Stimulated activated CD4-positive, alpha-beta T cell treated with anti-CD3 and anti-CD28 coated beads, Interleukin-12 subunit alpha, Interleukin-12 subunit beta, amount 100 ng/mL, for 24 hours (primary cell): Measurements from ENCODE around the gene ZBED1.
"Not testable (repeated sequence)": the region's sequence is repeated elsewhere in the genome, so short reads cannot be mapped to it uniquely, and the experiment has no call there.

Source experiments
- DNase-seq, 2 experiments: peaks; one replicate each; pipeline ENCODE4 v3.0.0-alpha.2; 2020; ENCODE audit warnings: low read depth in 2 of 2

ZBED1 gene

DNA sequence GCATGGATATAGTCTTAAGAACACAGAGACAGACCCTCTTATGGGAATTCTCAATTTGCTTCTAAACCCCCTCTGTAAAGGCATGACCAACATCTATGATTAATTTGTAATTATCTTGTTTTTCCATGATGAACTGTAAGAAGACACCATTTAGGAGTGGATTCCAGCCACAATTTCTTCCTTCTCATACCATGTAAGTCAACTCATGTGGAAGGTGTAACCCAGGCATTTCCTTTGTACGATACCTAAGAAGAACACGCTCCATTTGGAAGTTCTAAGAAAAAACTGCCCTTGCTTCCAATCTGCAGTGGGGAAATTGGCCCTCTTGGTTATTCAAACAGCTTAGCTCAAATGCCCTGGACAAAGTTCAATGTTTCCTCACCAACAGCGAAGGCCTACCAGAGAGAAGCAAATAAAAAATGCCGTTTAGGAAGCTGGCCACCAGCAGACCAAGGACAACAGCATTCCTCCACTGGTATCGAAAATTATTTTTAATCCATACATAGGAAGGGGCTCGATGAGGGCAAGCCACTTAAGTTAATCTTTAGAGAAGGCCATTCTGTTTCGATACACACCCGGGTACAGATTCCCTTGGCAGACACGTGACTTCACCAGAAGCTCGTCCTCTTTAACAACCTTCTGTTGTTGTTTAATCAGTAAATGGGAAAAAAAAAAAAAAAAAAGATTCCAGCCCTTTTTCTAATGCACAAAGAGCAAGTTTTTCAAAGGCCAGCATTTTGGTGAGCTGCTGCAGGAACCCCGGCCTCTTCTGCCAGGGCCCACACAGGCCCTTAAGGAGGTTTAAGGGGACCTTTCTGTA is 2.6 kb downstream of the ZBED1 start:
- DNase-seq, result no peak

DNA sequence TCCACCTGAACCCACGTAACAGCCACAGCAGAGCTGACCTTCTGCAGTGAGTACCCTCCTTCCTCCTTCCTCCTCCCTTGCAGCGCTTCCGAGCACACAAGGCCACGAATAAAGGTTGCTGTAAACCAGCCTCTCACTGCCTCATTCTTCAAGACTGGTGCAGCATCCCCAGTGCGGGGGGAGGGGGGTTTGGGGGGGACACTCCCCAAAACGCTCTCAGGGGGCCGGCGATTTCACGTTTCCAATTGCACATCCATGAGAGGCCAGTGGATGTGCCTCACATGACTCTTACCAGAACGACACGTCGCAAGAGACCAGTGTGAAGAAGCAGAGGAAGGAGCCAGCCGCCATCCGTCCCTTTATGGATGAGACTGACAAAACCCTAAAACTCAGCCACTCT is 5.2 kb downstream of the ZBED1 start:
- no peak for DNase-seq

DNA sequence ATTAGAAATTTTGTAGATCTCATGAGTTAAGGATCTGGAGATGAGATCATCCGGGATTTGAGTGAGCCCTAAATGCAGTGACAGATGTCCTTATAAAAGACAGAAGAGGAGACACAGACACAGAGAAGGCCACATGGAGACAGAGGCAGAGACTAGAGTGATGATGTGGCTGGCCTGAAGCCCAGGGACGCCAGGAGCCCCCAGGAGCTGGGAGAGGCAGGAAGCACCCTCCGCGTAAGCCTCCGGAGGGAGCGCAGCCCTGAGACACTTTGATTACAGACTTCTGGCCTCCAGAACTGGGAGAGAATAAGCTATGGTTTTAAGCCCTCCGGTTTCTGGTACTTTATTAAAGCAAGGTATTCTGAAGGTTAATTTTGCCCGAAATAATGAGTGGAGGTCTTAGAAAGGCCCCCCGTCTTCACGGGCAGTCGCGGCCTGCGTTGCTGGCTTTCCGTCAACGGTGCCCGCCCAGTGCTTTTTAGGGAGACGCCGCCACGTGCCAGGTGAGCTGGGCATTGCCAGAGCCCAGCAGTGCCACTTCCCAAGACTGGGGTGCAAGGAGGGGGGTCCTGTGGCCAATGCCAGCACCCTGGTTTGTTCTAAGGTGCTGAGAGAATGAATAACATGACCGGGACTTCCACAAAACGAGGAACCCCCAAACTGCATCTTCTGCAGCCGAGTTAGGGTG is 8.1 kb downstream of the ZBED1 start:
- no peak for DNase-seq

DNA sequence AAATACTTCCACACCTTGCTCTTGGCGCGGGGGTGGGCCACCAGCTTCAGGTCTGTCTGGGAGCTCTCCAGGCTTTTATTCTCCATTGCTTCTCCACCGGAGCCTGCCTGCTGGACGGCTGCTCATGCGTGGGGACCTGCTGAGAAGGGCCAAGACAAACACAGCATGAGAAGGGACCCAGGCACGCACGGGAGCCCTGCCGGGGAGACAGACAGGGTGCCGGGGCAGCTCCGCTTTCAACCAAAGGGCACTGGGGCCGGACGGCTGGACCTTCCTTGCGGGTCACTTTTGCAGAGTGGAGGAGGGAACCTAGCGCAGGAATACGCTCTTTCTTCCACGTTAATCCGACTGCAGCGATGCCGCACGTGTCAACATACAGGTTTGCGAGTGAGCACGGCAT is 10.1 kb downstream of the ZBED1 start:
- no peak for DNase-seq

DNA sequence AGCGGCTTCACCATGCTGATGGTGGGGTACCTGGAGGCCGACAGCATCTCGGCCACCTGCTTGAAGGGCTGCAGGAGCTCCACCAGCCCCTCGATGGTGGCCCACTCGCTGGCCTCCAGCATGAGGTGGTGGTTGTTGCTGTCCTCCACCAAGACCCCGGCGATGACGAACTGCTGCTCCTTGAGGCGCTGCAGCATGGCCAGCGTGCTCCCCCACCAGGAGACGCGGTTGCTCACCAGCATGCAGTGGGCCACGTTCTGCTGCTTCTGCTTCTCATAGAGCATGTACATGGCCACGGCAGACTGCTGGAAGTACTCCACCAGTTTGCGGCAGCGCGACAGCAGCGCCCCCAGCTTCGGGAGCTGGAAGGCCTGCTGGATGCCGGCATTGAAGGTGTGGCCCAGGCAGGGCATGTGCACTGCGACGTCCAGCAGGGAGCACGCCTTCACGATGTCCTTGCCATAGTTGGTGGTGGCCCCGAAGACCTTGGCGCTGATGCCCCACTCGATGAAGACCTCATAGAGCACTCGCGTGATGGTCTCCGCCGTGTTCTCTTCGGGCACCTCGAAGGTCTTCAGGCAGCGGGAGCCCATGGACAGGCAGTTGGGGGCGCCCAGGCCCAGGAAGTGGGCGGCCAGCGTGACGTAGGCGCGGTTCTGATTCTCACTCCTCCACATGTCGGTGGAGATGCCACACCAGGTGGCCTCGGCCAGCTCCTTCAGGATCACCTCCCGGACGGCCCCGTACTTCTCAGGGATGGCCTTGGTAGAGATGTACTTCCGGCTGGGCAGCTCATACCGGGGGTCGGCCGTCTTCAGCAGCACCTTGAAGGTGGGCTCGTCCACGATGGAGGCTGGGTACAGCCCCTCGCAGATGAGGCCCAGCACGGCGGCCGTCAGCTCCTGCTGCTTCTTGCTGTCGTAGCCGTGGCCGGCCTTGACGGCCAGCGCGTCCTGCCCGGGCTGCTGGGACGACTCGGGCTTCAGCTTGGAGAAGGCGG is 11.0 kb downstream of the ZBED1 start:
- DNase-seq, result no peak

DNA sequence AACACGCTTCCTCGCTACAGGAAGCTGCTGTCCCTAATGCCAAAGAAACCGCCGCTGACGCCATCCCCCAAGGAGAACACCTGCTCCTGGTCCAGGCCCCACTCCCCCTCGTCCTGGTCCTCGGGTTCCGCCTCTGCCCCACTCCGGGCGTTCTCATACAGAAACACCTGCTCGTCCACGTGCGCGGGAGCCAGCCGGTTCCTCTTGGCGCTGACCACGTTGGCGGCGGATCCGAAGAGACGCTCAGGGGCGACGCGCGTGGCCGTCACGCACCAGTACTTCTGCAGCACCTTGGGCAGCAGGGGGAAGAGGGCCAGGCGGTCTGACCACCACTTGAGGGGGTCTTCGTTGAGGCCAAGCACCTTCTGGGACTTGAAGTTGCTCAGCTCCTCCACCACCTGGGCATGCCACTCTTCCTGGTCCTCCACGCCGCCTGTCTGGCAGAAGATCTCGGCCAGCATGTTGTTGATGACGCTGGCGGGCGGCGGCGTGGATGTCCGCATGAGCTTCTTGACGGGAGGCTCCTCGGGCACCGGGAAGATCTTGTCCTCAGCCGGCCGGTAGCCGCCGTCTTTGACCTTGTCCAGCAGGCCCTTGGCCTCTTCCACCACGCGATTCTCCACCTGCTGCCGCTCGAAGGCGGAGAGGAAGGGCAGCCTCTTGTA is 12.0 kb downstream of the ZBED1 start:
- no peak for DNase-seq

DNA sequence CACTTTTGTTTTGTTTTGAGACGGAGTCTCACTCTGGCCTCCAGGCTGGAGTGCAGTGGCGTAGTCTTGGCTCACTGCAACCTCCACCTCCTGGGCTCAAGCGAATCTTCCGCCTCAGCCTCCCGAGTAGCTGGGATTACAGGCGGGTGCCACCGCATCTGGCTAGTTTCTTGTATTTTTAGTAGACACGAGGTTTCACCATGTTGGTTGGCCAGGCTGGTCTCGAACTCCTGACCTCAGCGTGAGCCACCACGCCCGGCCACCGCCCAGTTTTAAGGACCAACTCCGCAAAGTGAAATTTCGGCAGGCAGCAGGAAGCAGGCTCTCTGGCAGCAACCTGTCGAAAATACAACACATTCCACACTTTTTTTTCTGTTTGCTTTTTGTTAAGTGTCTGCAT is 13.4 kb downstream of the ZBED1 start:
- no peak for DNase-seq

DNA sequence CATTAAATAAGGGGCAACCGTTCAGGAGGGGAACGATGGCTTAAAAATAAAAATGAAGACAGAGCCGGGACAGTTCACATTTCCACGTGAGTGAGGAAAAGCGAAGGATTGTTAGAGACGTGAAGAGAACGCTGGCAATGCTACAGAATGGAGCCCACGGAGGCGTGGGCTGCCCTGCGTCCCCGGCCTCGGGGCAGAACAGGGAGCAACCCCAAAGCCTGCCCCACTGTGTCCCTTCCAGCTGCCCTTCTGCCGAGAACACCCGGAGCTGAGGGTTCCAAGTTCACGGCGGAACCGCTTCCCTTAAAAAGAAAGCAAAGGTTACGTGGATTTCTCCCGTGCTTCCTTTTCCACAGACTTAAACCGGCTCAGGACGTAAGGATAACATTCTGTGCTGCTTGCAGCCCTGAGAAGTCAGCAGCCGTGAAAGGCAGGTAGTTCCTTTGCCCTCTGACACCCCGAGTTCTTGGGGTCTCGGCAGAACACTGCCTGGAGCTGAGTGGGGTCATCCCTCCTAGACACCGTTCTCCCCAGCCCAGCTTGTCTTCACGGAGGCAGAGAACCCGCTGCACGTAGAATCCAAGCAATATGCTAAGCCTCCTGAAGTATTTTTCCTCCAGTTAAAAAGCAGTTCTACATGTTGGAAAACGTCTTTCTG is 14.2 kb downstream of the ZBED1 start:
- no peak for DNase-seq

DNA sequence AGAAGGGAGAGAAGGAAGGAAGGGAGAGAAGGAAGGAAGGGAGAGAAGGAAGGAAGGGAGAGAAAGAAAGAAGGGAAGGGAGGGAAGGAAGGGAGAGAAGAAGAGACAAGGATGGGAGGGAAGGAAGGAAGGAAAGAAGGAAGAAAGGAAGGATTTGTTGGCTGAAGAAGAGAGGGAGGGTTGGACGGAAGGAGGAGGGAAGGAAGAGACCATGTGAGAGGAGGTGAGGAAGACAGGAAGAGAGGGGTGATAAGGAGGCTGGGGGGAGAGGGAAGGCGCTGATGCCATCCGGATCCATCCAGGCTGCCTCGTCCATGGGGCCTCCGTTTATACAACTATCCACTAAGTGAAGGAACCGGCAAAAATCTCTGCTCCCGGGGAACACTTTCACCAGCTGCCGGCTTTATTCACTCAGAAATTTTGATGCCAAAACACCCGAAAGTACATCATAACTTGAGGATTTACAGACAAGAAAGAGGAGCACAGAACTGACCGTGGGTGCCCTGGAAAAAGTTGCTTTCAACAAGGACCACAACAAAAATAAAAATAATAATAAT is 14.9 kb downstream of the ZBED1 start:
- no peak for DNase-seq

DNA sequence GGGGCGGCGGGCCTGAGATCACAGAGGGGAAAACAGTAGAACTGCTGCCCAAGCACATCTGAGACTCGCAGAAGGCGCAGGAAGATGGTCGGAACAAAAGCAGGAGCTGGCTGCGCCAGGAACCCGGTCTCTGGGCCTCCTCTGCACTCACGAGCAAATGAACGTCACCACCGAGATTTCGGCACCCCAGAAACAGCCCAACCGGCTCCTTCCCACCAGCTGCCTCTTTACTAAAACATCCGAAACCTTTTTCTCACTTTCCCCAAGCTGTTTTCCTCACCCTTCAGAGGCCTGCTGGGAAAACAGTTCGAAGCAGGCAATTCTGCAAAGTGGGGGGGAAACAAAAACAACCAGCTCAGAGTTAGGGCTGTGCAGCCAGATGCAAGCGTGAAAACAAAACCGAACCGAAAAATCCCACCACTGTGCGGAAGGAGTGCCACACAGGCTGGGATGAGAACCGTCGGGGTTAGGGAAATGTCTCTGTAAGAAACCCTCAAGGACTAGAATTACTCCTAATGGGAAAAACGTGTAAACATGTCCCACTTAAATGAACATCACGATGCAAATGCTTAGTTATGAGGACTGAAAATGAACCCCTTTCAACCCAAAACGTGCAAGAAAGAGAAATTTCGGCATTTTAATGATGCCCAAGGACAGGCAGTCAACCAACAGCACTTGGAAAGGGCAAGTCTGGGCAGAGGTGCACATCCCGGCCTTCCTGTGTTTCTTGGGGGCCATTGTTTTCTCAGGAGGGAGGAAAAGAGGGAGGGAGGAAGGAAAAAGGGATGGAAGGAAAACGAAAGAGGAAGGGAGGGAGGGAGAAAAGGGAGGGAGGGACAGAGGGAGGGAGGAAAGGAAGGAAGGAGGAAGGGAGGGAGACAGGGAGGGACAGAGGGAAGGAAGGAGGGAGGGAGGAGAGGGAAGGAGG is 15.8 kb downstream of the ZBED1 start:
- no peak for DNase-seq

DNA sequence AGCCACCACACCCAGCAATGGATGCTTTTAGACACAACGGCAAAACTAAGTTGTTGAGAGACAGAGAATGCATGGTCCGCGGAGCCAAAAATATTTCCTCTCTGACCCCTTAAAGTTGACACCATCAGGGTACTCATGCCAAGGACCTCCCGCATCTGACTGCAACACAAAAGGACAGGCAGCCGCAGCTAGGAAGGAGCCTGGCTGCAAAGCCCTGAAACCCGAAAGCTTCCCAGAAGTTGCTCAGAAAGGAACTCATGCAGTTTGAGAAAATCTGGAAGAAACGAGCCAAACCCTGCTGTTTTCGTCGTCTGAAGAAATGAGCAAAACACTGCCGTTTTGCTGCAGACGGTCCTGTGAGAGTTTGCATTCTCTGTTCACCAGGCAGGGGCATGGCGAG is 16.5 kb downstream of the ZBED1 start:
- no peak for DNase-seq

DNA sequence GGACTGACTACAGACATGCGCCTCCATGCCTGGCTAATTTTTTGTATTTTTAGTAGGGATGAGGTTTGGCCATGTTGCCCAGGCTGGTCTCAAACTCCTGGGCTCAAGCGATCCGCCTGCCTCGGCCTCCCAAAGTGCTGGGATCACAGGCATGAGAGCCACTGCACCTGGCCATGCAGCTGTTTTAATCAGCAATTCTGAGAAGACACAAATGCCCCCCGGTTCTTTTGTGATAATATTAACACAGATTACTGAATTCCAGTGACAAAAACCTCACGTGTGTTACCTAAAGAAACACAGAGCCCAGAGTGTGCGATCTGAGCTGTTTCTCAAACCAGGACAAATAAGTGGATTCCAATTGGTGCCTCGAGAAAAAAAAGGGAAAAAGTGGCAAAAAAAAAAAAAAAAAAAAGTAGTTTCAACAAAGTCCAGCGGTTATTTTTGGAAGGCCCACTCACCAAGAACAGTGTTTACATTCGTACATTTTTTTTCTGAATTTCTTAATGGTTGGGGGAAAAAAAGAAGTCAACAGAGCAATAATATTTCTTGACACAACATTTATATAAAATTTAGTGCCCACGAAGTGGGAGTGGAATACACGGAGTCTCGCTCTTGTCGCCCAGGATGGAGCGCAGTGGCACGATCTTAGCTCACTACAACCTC is 17.2 kb downstream of the ZBED1 start:
- DNase-seq, result no peak

DNA sequence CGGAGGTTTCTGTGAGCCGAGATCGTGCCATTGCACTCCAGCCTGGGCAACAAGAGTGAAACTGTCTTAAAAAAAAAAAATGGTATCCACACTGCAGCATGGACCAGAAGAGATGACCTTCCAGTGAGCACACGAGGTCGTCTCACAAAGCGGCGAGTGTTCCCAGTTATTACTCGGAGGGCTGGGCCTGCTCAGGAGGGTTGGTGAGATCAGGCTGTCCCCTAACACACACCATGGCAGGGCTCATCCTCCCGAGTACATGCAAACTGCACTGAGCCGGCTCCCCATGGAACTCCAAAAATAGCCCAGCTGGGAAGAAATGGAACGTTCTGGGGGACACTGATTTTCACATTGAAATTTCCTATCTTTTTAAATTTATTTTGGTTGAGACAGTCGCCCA is 19.2 kb downstream of the ZBED1 start:
- DNase-seq, result not testable (repeated sequence)

DNA sequence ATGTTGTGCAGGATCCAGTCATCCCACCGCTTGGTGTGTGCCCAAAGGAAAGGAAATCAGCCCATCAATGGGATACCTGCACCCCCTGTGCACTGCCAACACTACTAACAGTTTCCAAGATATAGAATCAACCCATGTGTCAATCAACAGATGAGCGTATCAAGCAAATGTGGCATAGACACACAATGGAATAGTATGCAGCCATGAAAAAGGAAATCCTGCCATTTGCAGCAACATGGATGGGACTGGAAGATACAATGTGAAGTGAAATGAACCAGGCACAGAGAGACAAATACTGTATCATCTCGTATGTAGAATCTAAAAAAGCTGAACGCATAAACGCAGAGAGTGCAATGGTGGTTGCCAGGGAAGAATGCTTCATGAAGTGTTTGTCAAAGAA is 20.8 kb downstream of the ZBED1 start:
- not testable (repeated sequence) for DNase-seq

DNA sequence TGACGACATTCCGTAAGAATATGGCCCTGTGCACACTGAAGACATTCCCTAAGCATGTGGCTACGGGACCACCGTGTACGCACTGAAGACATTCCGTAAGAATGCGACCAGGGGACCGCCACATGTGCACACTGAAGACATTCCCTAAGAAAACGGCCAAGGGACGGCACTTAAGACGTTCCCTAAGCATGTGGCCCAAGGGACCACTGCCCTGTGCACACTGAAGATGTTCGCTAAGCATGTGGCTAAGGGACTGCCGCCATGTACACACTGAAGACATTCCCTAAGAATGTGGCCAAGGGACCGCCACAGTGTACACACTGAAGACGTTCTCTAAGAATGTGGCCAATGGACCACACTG is 21.4 kb downstream of the ZBED1 start:
- no peak for DNase-seq

DNA sequence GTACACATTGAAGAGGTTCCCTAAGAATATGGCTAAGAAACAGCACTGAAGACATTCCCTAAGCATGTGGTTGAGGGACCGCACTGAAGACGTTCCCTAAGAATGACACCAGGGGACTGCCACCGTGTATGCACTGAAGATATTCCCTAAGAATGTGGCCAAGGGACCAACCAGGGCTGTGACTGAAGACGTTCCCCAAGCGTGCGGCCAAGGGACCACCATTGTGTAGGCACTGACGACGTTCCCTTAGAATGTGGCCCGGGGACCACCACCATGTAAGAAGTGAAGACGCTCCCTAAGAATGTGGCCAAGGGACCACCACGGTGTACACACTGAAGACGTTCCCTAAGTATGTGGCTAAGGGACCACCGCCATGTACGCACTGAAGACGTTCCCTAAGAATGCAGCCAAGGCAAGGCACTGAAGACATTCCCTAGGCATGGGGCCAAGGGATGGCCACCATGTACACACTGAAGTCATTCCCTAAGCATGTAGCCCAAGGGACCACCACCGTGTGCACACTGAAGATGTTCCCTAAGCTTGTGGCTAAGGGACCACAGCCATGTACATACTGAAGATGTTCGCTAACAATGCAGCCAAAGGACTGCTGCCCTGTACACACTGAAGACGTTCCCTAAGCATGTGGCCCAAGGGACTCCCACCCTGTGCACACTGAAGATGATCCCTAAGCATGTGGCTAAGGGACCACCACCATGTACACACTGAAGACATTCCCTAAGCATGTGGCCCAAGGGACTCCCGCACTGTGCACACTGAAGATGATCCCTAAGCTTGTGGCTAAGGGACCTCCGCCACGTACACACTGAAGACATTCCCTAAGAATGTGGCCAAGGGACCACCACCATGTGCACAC is 22.0 kb downstream of the ZBED1 start:
- no peak for DNase-seq

DNA sequence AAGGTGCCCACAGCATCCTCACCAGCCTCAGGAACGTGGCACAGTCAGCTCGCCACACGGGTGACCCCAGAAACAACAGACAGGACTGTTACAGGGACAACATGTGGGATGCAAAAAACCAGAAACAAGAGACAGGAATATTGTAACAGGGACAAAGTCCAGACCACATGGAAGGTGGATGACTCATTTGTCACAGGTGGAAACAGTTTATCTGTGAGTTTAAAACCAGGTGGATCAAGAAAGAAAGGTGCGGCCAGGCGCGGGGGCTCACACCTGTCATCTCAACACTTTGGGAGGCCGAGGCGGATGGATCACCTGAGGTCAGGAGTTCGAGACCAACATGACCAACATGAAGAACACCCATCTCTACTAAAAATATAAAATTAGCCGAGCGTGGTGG is 23.5 kb downstream of the ZBED1 start:
- DNase-seq, result not testable (repeated sequence)
